ENCODE measurements around the gene TMEM219. TPM values are rescaled to one million over a fixed set of nuclear protein-coding genes. Genes with fewer than 3 reads are reported as not detected.

TMEM219 gene
- total RNA-seq, 1 experiment from 2014 or later = 57.7 TPM

DNA sequence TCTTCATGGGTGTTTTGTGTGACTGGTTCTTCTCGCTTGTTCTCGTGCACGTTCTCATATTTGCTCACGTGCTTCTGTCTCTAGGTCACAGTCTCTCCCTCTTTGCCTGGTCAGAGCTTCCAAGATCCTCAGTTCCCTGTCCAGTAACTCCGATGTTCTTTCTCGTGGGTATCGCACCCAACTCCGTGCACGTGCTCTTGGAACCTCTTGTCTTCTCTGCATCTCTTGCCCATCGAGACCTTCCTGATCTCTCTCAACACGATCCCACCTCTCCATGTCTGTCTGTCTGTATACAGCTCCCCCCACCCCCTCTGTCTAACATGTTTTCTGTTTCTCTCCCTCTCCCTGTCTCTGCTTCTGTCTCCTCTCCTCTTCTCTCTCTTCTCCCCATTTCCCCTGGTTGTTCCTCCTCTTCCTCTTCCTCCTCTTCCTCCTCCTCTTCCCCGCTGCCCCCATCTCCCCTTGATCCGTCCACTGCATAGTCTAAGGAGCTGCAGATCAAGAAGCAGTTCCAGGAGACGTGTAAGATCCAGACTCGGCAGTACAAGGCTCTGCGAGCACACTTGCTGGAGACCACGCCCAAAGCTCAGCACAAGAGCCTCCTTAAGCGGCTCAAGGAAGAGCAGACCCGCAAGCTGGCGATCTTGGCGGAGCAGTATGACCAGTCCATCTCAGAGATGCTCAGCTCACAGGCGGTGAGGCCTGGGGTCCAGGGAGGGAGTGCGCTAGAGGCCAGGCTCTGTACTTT, 27.4 kb downstream of the TMEM219 start:
- H3K27ac Mint-ChIP-seq (ENCODE audit: unreplicated experiment) = peak overlapping the region; percentile 13
- no peak overlapping the region for H3K4me3 ChIP-seq (ENCODE audit: low read depth, low read length)
- intact Hi-C loops (cut with micrococcal nuclease; ENCODE audit: unreplicated experiment) = no loop called here
- no peak for DNase-seq
- no peaks in the 10 kb centered on the region for H3K9me3 Mint-ChIP-seq (ENCODE audit: unreplicated experiment)
- H3K27me3 ChIP-seq (replicated peaks; ENCODE audit: control insufficient read depth, insufficient read depth, low read length) = no peaks in the 10 kb centered on the region
- H3K4me1 Mint-ChIP-seq (ENCODE audit: low read depth, unreplicated experiment) = peaks cover 16% of the 10 kb centered on the region
- TF ChIP-seq, protein P1, sequence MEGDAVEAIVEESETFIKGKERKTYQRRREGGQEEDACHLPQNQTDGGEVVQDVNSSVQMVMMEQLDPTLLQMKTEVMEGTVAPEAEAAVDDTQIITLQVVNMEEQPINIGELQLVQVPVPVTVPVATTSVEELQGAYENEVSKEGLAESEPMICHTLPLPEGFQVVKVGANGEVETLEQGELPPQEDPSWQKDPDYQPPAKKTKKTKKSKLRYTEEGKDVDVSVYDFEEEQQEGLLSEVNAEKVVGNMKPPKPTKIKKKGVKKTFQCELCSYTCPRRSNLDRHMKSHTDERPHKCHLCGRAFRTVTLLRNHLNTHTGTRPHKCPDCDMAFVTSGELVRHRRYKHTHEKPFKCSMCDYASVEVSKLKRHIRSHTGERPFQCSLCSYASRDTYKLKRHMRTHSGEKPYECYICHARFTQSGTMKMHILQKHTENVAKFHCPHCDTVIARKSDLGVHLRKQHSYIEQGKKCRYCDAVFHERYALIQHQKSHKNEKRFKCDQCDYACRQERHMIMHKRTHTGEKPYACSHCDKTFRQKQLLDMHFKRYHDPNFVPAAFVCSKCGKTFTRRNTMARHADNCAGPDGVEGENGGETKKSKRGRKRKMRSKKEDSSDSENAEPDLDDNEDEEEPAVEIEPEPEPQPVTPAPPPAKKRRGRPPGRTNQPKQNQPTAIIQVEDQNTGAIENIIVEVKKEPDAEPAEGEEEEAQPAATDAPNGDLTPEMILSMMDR (IDR thresholded peaks at IDR 0.05; ENCODE audit: insufficient read depth in 1 of 2, low read depth in 1 of 2, low read length in 1 of 2, severe bottlenecking in 1 of 2, unreplicated experiment in 1 of 2) = no peak
- ChIA-PET POLR2A (no interaction called here), CTCF (no interaction called here)
- no peak overlapping the region for H3K4me3 Mint-ChIP-seq (ENCODE audit: unreplicated experiment)
- no peaks in the 10 kb centered on the region for H3K9me3 ChIP-seq
- peaks cover 3% of the 10 kb centered on the region for H3K36me3 ChIP-seq (ENCODE audit: control insufficient read depth, insufficient read depth, low read length)
- peaks cover 54% of the 10 kb centered on the region for H3K36me3 Mint-ChIP-seq (ENCODE audit: insufficient read depth, unreplicated experiment)
- BruUV-seq (replicated peaks) = no TSS peak
- H3K27me3 Mint-ChIP-seq (ENCODE audit: insufficient read depth, unreplicated experiment) = no peaks in the 10 kb centered on the region
- no peaks in the 10 kb centered on the region for H3K4me1 ChIP-seq

DNA sequence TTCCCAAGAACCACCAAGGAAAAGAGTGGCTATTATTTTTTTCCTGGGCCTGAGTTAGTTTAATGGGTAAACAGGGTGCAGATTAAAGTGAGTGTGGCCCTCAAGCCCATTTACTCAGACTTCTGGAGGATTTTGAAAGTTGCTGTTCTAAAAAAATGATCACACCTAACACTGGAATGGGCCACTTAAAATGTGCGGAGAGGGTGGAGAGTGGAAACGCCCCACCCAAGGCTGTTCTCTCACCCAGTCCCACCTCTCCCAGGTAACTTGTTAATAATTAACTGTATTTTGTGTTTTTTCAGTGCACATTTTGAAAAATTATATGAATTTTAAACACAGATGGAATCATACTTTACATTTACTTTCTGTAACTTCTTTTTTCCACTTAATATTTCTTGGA, 28.2 kb downstream of the TMEM219 start:
- H3K36me3 Mint-ChIP-seq (ENCODE audit: insufficient read depth, unreplicated experiment) = peaks cover 57% of the 10 kb centered on the region
- H3K36me3 ChIP-seq (ENCODE audit: control insufficient read depth, insufficient read depth, low read length) = peaks cover 3% of the 10 kb centered on the region
- TF ChIP-seq, protein P1 (IDR thresholded peaks at IDR 0.05; ENCODE audit: insufficient read depth in 1 of 2, low read depth in 1 of 2, low read length in 1 of 2, severe bottlenecking in 1 of 2, unreplicated experiment in 1 of 2) = no peak

DNA sequence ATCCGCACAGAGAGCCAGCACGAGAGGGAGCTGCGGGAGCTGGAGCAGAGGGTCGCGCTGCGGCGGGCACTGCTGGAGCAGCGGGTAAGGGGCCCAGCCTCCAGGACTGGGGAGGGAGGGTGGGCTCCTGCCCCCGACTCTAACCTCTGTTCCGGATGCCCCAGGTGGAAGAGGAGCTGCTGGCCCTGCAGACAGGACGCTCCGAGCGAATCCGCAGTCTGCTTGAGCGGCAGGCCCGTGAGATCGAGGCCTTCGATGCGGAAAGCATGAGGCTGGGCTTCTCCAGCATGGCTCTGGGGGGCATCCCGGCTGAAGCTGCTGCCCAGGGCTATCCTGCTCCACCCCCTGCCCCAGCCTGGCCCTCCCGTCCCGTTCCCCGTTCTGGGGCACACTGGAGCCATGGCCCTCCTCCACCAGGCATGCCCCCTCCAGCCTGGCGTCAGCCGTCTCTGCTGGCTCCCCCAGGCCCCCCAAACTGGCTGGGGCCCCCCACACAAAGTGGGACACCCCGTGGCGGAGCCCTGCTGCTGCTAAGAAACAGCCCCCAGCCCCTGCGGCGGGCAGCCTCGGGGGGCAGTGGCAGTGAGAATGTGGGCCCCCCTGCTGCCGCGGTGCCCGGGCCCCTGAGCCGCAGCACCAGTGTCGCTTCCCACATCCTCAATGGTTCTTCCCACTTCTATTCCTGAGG, 29.1 kb downstream of the TMEM219 start:
- H3K9me3 ChIP-seq = no peaks in the 10 kb centered on the region
- Mint-ChIP-seq H3K4me1 (ENCODE audit: low read depth, unreplicated experiment) (peaks cover 22% of the 10 kb centered on the region), H3K9me3 (ENCODE audit: unreplicated experiment) (no peaks in the 10 kb centered on the region), H3K36me3 (ENCODE audit: insufficient read depth, unreplicated experiment) (peaks cover 58% of the 10 kb centered on the region), H3K4me3 (ENCODE audit: unreplicated experiment) (no peak overlapping the region), H3K27me3 (ENCODE audit: insufficient read depth, unreplicated experiment) (no peaks in the 10 kb centered on the region), H3K27ac (ENCODE audit: unreplicated experiment) (no peak overlapping the region)
- 0 out of 2 replicates have a peak, but pooled peaks cover 6% of the 10 kb centered on the region for H3K4me1 ChIP-seq
- TF ChIP-seq, protein P1 (IDR thresholded peaks at IDR 0.05; ENCODE audit: insufficient read depth in 1 of 2, low read depth in 1 of 2, low read length in 1 of 2, severe bottlenecking in 1 of 2, unreplicated experiment in 1 of 2) = no peak
- DNase-seq = no peak
- ChIA-PET POLR2A (no interaction called here), CTCF (interaction anchor here (0.6 kb wide), 1 partner anchor 33 kb away, joined by 3 read pairs; no protein-coding TSS in a partner anchor)
- intact Hi-C loops (cut with micrococcal nuclease; ENCODE audit: unreplicated experiment) = loop anchor here (10.0 kb wide), 1 partner anchor 176 kb away; the partner anchor contains the start of genes PAGR1 and PRRT2
- no peak overlapping the region for H3K4me3 ChIP-seq (ENCODE audit: low read depth, low read length)
- peaks cover 3% of the 10 kb centered on the region for H3K36me3 ChIP-seq (ENCODE audit: control insufficient read depth, insufficient read depth, low read length)
- BruUV-seq (replicated peaks) = no TSS peak
- H3K27me3 ChIP-seq (replicated peaks; ENCODE audit: control insufficient read depth, insufficient read depth, low read length) = no peaks in the 10 kb centered on the region

More for the DNA sequence above, 28.2 kb downstream of the TMEM219 start:
- Mint-ChIP-seq H3K9me3 (ENCODE audit: unreplicated experiment) (no peaks in the 10 kb centered on the region), H3K27ac (ENCODE audit: unreplicated experiment) (no peak overlapping the region), H3K4me3 (ENCODE audit: unreplicated experiment) (no peak overlapping the region), H3K4me1 (ENCODE audit: low read depth, unreplicated experiment) (peaks cover 22% of the 10 kb centered on the region), H3K27me3 (ENCODE audit: insufficient read depth, unreplicated experiment) (no peaks in the 10 kb centered on the region)
- BruUV-seq (replicated peaks) = no TSS peak
- no peak for DNase-seq
- Histone ChIP-seq H3K27me3 (replicated peaks; ENCODE audit: control insufficient read depth, insufficient read depth, low read length) (no peaks in the 10 kb centered on the region), H3K4me3 (ENCODE audit: low read depth, low read length) (no peak overlapping the region), H3K4me1 (0 out of 2 replicates have a peak, but pooled peaks cover 6% of the 10 kb centered on the region), H3K9me3 (no peaks in the 10 kb centered on the region)
- intact Hi-C loops (cut with micrococcal nuclease; ENCODE audit: unreplicated experiment) = loop anchor here (10.0 kb wide), 1 partner anchor 175 kb away; the partner anchor contains the start of genes PAGR1 and PRRT2
- ChIA-PET CTCF (no interaction called here), POLR2A (no interaction called here)
